IMR-90 (cell line): ENCODE measurements around the gene APP. TPM values are rescaled to one million over a fixed set of nuclear protein-coding genes. Genes with fewer than 3 reads are reported as not detected.

ENCODE experiments used
- ATAC-seq: fragments of 200-7000 bp; cut with Tn5 transposase; 2 replicates; pipeline ENCODE4 v1.9.1; 2020; ENCODE audit warnings: low read depth, mild to moderate bottlenecking, moderate library complexity
- BruUV-seq: library from RNA; stranded (reverse); fragments of 400-500 nt; replicated peaks from 2 replicates; lab custom pipeline; 2021; lab: Mats Ljungman, UMichigan
- CTCF ChIA-PET: fragments of 300-600 bp; formaldehyde crosslinking; extraction: SDS; loops from one replicate; lab custom pipeline; 2021; ENCODE audit warnings: antibody characterized with exemption; lab: Yijun Ruan, JAX
- POLR2A ChIA-PET: fragments of 300-600 bp; sonication (Branson Sonifier 250); formaldehyde crosslinking; loops from one replicate; lab custom pipeline; 2022; ENCODE audit warnings: antibody characterized with exemption; ENCODE audit not compliant: unreplicated experiment; lab: Charles Lee
- DNase-seq: peaks from one replicate; pipeline ENCODE4 v3.0.0; 2013
- H2AFZ ChIP-seq: replicated peaks from 2 replicates; pipeline ENCODE3; 2013; ENCODE audit warnings: low read length, mild to moderate bottlenecking; ENCODE audit not compliant: poor library complexity
- H2AK5ac ChIP-seq: 2 replicates; pipeline ENCODE4 v1.6.1; 2013; ENCODE audit warnings: low read depth, low read length, inconsistent platforms
- H2AK9ac ChIP-seq: replicated peaks from 2 replicates; pipeline ENCODE3; 2013; ENCODE audit warnings: mild to moderate bottlenecking, low read depth, low read length, moderate library complexity; ENCODE audit not compliant: poor library complexity
- H2BK120ac ChIP-seq: 2 replicates; pipeline ENCODE4 v1.6.1; 2013; ENCODE audit warnings: low read depth, low read length, inconsistent platforms
- H2BK15ac ChIP-seq: 3 replicates; pipeline ENCODE4 v1.6.1; 2013; ENCODE audit warnings: low read depth, low read length, inconsistent platforms
- H2BK20ac ChIP-seq: 2 replicates; pipeline ENCODE4 v1.6.1; 2013; ENCODE audit warnings: low read depth, mild to moderate bottlenecking, inconsistent platforms, low read length, moderate library complexity
- H2BK5ac ChIP-seq: 2 replicates; pipeline ENCODE4 v1.6.1; 2013; ENCODE audit warnings: mild to moderate bottlenecking, low read depth, low read length, inconsistent platforms; ENCODE audit not compliant: poor library complexity, severe bottlenecking
- H3K14ac ChIP-seq: replicated peaks from 2 replicates; pipeline ENCODE4 v1.6.1; 2013; ENCODE audit warnings: low read depth, low read length, inconsistent platforms
- H3K18ac ChIP-seq: 2 replicates; pipeline ENCODE4 v1.6.1; 2013; ENCODE audit warnings: low read depth, low read length, control low read depth
- H3K23ac ChIP-seq: 2 replicates; pipeline ENCODE4 v1.6.1; 2013; ENCODE audit warnings: low read depth, low read length, inconsistent platforms
- H3K27ac ChIP-seq: 2 replicates; pipeline ENCODE4 v1.5.1; 2013; ENCODE audit warnings: mild to moderate bottlenecking, control low read depth, low read length; ENCODE audit not compliant: insufficient read depth
- H3K27me3 ChIP-seq: 2 replicates; pipeline ENCODE4 v1.6.1; 2013; ENCODE audit warnings: low read length; ENCODE audit not compliant: control insufficient read depth, insufficient read depth
- H3K36me3 ChIP-seq: 2 replicates; pipeline ENCODE4 v1.6.1; 2013; ENCODE audit warnings: low read length, mixed read lengths; ENCODE audit not compliant: control insufficient read depth, insufficient read depth
- H3K4ac ChIP-seq: 2 replicates; pipeline ENCODE4 v1.6.1; 2013; ENCODE audit warnings: low read depth, low read length, inconsistent platforms
- H3K4me1 ChIP-seq: 2 replicates; pipeline ENCODE4 v1.6.1; 2013; ENCODE audit warnings: low read length, mixed read lengths; ENCODE audit not compliant: control insufficient read depth, insufficient read depth
- H3K4me2 ChIP-seq: 2 replicates; pipeline ENCODE4 v1.6.1; 2013; ENCODE audit warnings: low read depth, mild to moderate bottlenecking, control low read depth, low read length, moderate library complexity
- H3K4me3 ChIP-seq: 2 replicates; pipeline ENCODE4 v1.5.1; 2013; ENCODE audit warnings: low read depth, mild to moderate bottlenecking, control low read depth, low read length, moderate library complexity; ENCODE audit not compliant: insufficient read depth
- H3K56ac ChIP-seq: 2 replicates; pipeline ENCODE4 v1.6.1; 2013; ENCODE audit warnings: low read length, inconsistent platforms; ENCODE audit not compliant: insufficient read depth; ENCODE audit errors: extremely low read depth
- H3K79me1 ChIP-seq, 2 experiments: 2 replicates each; pipeline ENCODE4 v1.6.1; 2013; ENCODE audit warnings: low read length in 2 of 2, inconsistent platforms in 1 of 2, low read depth in 1 of 2
- H3K9ac ChIP-seq: 2 replicates; pipeline ENCODE4 v1.6.1; 2013; ENCODE audit warnings: low read depth, low read length, control low read depth
- H3K9me1 ChIP-seq: 2 replicates; pipeline ENCODE4 v1.6.1; 2013; ENCODE audit warnings: low read length, inconsistent platforms; ENCODE audit not compliant: insufficient read depth
- H3K9me3 ChIP-seq: 2 replicates; pipeline ENCODE4 v1.6.1; 2013; ENCODE audit warnings: low read length; ENCODE audit not compliant: control insufficient read depth, insufficient read depth
- H4K20me1 ChIP-seq: 2 replicates; pipeline ENCODE4 v1.6.1; 2013; ENCODE audit warnings: low read length, inconsistent platforms; ENCODE audit not compliant: insufficient read depth
- H4K5ac ChIP-seq: 2 replicates; pipeline ENCODE4 v1.6.1; 2013; ENCODE audit warnings: mild to moderate bottlenecking, low read depth, low read length, control low read depth
- H4K8ac ChIP-seq, 2 experiments: 2 replicates each; pipeline ENCODE4 v1.6.1; 2013; ENCODE audit warnings: low read depth in 2 of 2, low read length in 2 of 2, control low read depth in 1 of 2, inconsistent platforms in 1 of 2
- H4K91ac ChIP-seq: 2 replicates; pipeline ENCODE4 v1.6.1; 2013; ENCODE audit warnings: low read depth, low read length, inconsistent platforms; ENCODE audit not compliant: insufficient read depth
- CEBPB ChIP-seq: IDR thresholded peaks from 2 replicates; pipeline ENCODE4 v1.6.1; 2012; ENCODE audit warnings: low read depth, low read length, improper control_type of control experiment
- CTCF ChIP-seq: conservative IDR thresholded peaks from 2 replicates; pipeline ENCODE4 v1.5.1; 2012; ENCODE audit warnings: mild to moderate bottlenecking, low read depth, low read length, improper control_type of control experiment
- FOS ChIP-seq: fragments of 150-350 bp; IDR thresholded peaks from 2 replicates; pipeline ENCODE4 v1.6.1; 2016; ENCODE audit warnings: low read depth, low read length
- RCOR1 ChIP-seq: IDR thresholded peaks from 2 replicates; pipeline ENCODE4 v1.6.1; 2012; ENCODE audit warnings: mild to moderate bottlenecking, low read length, improper control_type of control experiment; ENCODE audit not compliant: insufficient replicate concordance
- WGBS, 2 experiments: methylation state at CpG; one replicate each; pipeline versions ENCODE4 v1.1.5 to v1.1.7; 2013; ENCODE audit warnings: missing lambda C conversion rate in 2 of 2; ENCODE audit not compliant: insufficient read length in 1 of 2; ENCODE audit errors: extremely low coverage in 2 of 2; 5-methylcytosine and 5-hydroxymethylcytosine counted together
- dilution Hi-C: fragments of 300-500 bp; cut with HindIII; formaldehyde crosslinking; loops from one replicate; pipeline ENCODE4 v1.14.3; 2018; ENCODE audit warnings: low sequenced_read_pairs; ENCODE audit not compliant: unreplicated experiment
- in situ Hi-C: fragments of 300-500 bp; cut with MboI; formaldehyde crosslinking; loops from 3 replicates; pipeline ENCODE4 v1.14.3; 2019; ENCODE audit warnings: low sequenced_read_pairs, inconsistent platforms, mixed read lengths
- intact Hi-C: fragments of 100-400 bp; cut with micrococcal nuclease; formaldehyde crosslinking; loops from 2 replicates; pipeline ENCODE4 v1.10.0; 2022
- polyA plus RNA-seq, 3 experiments: library from polyadenylated mRNA; depleted of rRNA; stranded (reverse); fragments of >200 nt; gene quantifications; 2 replicates each; pipeline ENCODE4 v1.2.3, GENCODE V29; 2012; ENCODE audit warnings: low replicate concordance in 1 of 3
- total RNA-seq: library from RNA; depleted of rRNA; stranded (reverse); fragments of >200 nt; gene quantifications from 2 replicates; pipeline ENCODE4 v1.2.3, GENCODE V29; 2012

APP gene
- total and polyA plus RNA-seq, 2 of the 4 experiments (the other 2 are of a cell fraction): 191 to 530 TPM

GRCh38 chr21:26130249-26130881, 40.2 kb downstream of the APP start:
- peaks cover 3% of the 10 kb centered on the region; the same call in 1 of the 2 replicates for H3K36me3 ChIP-seq
- peak overlapping the region; percentile 22 for H3K4ac ChIP-seq
- no peak overlapping the region for H2AK5ac ChIP-seq
- no peak overlapping the region; the same call in 1 of the 2 replicates for H3K14ac ChIP-seq
- H3K4me1 ChIP-seq: peaks cover 7% of the 10 kb centered on the region
- peaks cover 21 to 64% of the 10 kb centered on the region in 2 experiments for H3K79me1 ChIP-seq
- H2BK15ac ChIP-seq: no peak overlapping the region
- peaks cover 41% of the 10 kb centered on the region for H4K20me1 ChIP-seq
- in situ Hi-C loops (no loop called here), dilution Hi-C loops (no loop called here), intact Hi-C loops (no loop called here)
- H3K18ac ChIP-seq: peak overlapping the region; percentile 65
- peak; percentile 68 for ATAC-seq
- ChIA-PET CTCF (interaction anchor here (0.6 to 0.7 kb wide), 2 partner anchors 8 to 38 kb away, joined by 3 read pairs; no protein-coding TSS in a partner anchor), POLR2A (no interaction called here)
- H3K27me3 ChIP-seq: no peaks in the 10 kb centered on the region
- no peak overlapping the region for H2BK120ac ChIP-seq
- BruUV-seq: no TSS peak
- no peak overlapping the region for H2AK9ac ChIP-seq
- H3K4me3 ChIP-seq: no peak overlapping the region
- H3K9me1 ChIP-seq: peaks cover 14% of the 10 kb centered on the region
- H3K23ac ChIP-seq: no peak overlapping the region
- 60% methylated on average over 1 of the region's 4 CpGs; no CpG with 5 or more reads in 1 of the 2 experiments for whole genome bisulfite sequencing, 2 experiments
- H3K4me2 ChIP-seq: peak overlapping the region; percentile 60
- H2AFZ ChIP-seq: no peak overlapping the region
- no peak overlapping the region for H2BK5ac ChIP-seq
- no peak overlapping the region for H2BK20ac ChIP-seq
- H3K9ac ChIP-seq: no peak overlapping the region
- H4K91ac ChIP-seq: no peak overlapping the region
- no peak overlapping the region for H4K8ac ChIP-seq
- peak overlapping the region; percentile 5; the same call in 1 of the 2 replicates for H3K27ac ChIP-seq
- no peak overlapping the region for H3K56ac ChIP-seq
- no peaks in the 10 kb centered on the region for H3K9me3 ChIP-seq
- no peak for TF ChIP-seq CTCF
- TF ChIP-seq FOS: peak; percentile 17; the same call in 1 of the 2 replicates
- TF ChIP-seq RCOR1: no peak
- 0 out of 2 replicates have a peak, but pooled peaks have one; percentile 33 for TF ChIP-seq CEBPB
- DNase-seq: peak; percentile 82
- H4K5ac ChIP-seq: peak overlapping the region; percentile 43; the same call in 1 of the 2 replicates
